Endothelial cell of umbilical vein (primary cell): Measurements from ENCODE around the gene EPN3.

Experiments
- CTCF ChIP-seq, 2 donors: IDR thresholded peaks; 1 replicate in 1 of 2; 2 replicates in 1 of 2; pipeline ENCODE4 v1.5.1; 2011; ENCODE audit warnings: low read length in 2 of 2, mild to moderate bottlenecking in 2 of 2, moderate library complexity in 2 of 2, control low read depth in 1 of 2, inconsistent platforms in 1 of 2, low read depth in 1 of 2; ENCODE audit not compliant: insufficient read depth in 1 of 2; ENCODE audit errors: extremely low read depth in 1 of 2
- EZH2 ChIP-seq: IDR thresholded peaks from 2 replicates; pipeline ENCODE4 v1.6.1; 2012; ENCODE audit warnings: borderline replicate concordance, low read depth, mild to moderate bottlenecking, moderate library complexity, low read length, inconsistent platforms; ENCODE audit not compliant: severe bottlenecking
- FOS ChIP-seq: IDR thresholded peaks from 2 replicates; pipeline ENCODE4 v1.6.1; 2011; ENCODE audit warnings: mild to moderate bottlenecking, low read length, moderate library complexity, borderline replicate concordance; ENCODE audit not compliant: insufficient read depth
- GATA2 ChIP-seq: IDR thresholded peaks from 2 replicates; pipeline ENCODE4 v1.7.0; 2011; ENCODE audit warnings: low read depth, mild to moderate bottlenecking, moderate library complexity, mixed read lengths, low read length; ENCODE audit not compliant: insufficient read length, insufficient read depth
- JUN ChIP-seq: IDR thresholded peaks from 2 replicates; pipeline ENCODE4 v1.6.1; 2011; ENCODE audit warnings: borderline replicate concordance, low read depth; ENCODE audit not compliant: insufficient read length, insufficient read depth
- MAX ChIP-seq: IDR thresholded peaks from 2 replicates; pipeline ENCODE4 v1.6.1; 2011; ENCODE audit not compliant: insufficient read depth, insufficient read length
- MYC ChIP-seq: IDR thresholded peaks from one replicate; pipeline ENCODE4 v1.6.1; 2011; ENCODE audit warnings: mild to moderate bottlenecking, low read depth, low read length
- POLR2A ChIP-seq: IDR thresholded peaks from 2 replicates; pipeline ENCODE4 v1.6.1; 2012; ENCODE audit warnings: low read depth, mild to moderate bottlenecking, control low read depth, low read length
- POLR2AphosphoS5 ChIP-seq: IDR thresholded peaks from 2 replicates; pipeline ENCODE4 v1.6.1; 2012; ENCODE audit warnings: low read depth, mild to moderate bottlenecking, control low read depth, low read length, moderate library complexity; ENCODE audit not compliant: insufficient read depth

- peak; percentile 70 for TF ChIP-seq EZH2
- TF ChIP-seq MYC: no peak
- TF ChIP-seq JUN: no peak
- TF ChIP-seq POLR2A: no peak
- no peak for TF ChIP-seq CTCF (IDR thresholded peaks at IDR 0.05; ENCODE audit: extremely low read depth in 1 of 2, insufficient read depth in 1 of 2, low read depth in 1 of 2, low read length in 2 of 2)
- TF ChIP-seq MAX: no peak
- no peak for TF ChIP-seq POLR2AphosphoS5
- no peak for TF ChIP-seq GATA2
- no peak for TF ChIP-seq FOS
Observed at GRCh38 chr17:50562242-50563091, 29.9 kb downstream of the EPN3 start.
